Hepatocyte (in vitro differentiated cells): ENCODE results near the gene ST3GAL2. TPM values are rescaled to one million over a fixed set of nuclear protein-coding genes. Genes with fewer than 3 reads are reported as not detected.

Source experiments
- DNase-seq: peaks from one replicate; pipeline ENCODE4 v3.0.0-alpha.2; 2016; ENCODE audit warnings: low spot score
- H2AFZ ChIP-seq: fragments of 200-600 bp; sonication (generic); 2 replicates; pipeline ENCODE4 v1.6.0; 2016; ENCODE audit warnings: antibody characterized with exemption, mild to moderate bottlenecking
- H3K27ac ChIP-seq: fragments of 200-600 bp; sonication (generic); 2 replicates; pipeline ENCODE4 v1.5.1; 2016; ENCODE audit warnings: mild to moderate bottlenecking
- H3K27me3 ChIP-seq: fragments of 200-600 bp; sonication (generic); 2 replicates; pipeline ENCODE4 v1.6.1; 2016
- H3K36me3 ChIP-seq: fragments of 200-600 bp; sonication (generic); replicated peaks from 2 replicates; pipeline ENCODE4 v1.5.1; 2016; ENCODE audit warnings: low read depth; ENCODE audit not compliant: insufficient read depth
- H3K4me1 ChIP-seq: fragments of 200-600 bp; sonication (generic); 2 replicates; pipeline ENCODE4 v1.5.1; 2016; ENCODE audit warnings: mild to moderate bottlenecking, moderate library complexity; ENCODE audit not compliant: insufficient read depth
- H3K4me2 ChIP-seq: fragments of 200-600 bp; sonication (generic); 2 replicates; pipeline ENCODE4 v1.6.0; 2016
- H3K4me3 ChIP-seq: fragments of 200-600 bp; sonication (generic); 2 replicates; pipeline ENCODE4 v1.5.1; 2016; ENCODE audit warnings: mild to moderate bottlenecking
- H3K79me2 ChIP-seq: fragments of 200-600 bp; sonication (generic); 2 replicates; pipeline ENCODE4 v1.6.0; 2017; ENCODE audit warnings: mild to moderate bottlenecking
- H3K9me2 ChIP-seq: fragments of 200-600 bp; sonication (generic); replicated peaks from 2 replicates; pipeline ENCODE4 v1.6.0; 2017; ENCODE audit warnings: mild to moderate bottlenecking; ENCODE audit not compliant: insufficient read depth
- H3K9me3 ChIP-seq: fragments of 200-600 bp; sonication (generic); 2 replicates; pipeline ENCODE4 v1.5.1; 2016; ENCODE audit warnings: low read depth, mild to moderate bottlenecking
- H4K20me1 ChIP-seq: fragments of 200-600 bp; sonication (generic); 2 replicates; pipeline ENCODE4 v1.6.0; 2016; ENCODE audit warnings: mild to moderate bottlenecking; ENCODE audit not compliant: insufficient read depth, poor library complexity, severe bottlenecking
- CTCF ChIP-seq: fragments of 200-600 bp; sonication (generic); IDR thresholded peaks from 2 replicates; pipeline ENCODE4 v1.5.1; 2016; ENCODE audit warnings: antibody characterized with exemption, mild to moderate bottlenecking; ENCODE audit not compliant: poor library complexity
- EZH2 ChIP-seq: fragments of 200-600 bp; sonication (generic); IDR thresholded peaks from 2 replicates; pipeline ENCODE4 v1.6.1; 2016; ENCODE audit warnings: antibody characterized with exemption, mild to moderate bottlenecking, borderline replicate concordance
- EZH2phosphoT487 ChIP-seq: fragments of 200-600 bp; sonication (generic); IDR thresholded peaks from one replicate; pipeline ENCODE4 v1.6.1; 2018; ENCODE audit warnings: antibody characterized with exemption, mild to moderate bottlenecking, low read depth, moderate library complexity; ENCODE audit not compliant: unreplicated experiment, severe bottlenecking
- WGBS: methylation state at CpG from one replicate; pipeline ENCODE4 v1.1.6; 2016; ENCODE audit warnings: low lambda C conversion rate; ENCODE audit errors: missing lambda C conversion rate; 5-methylcytosine and 5-hydroxymethylcytosine counted together
- polyA plus RNA-seq: library from polyadenylated mRNA; unstranded; fragments of >200 nt; fragmentation: Nextera tagmentation; extraction: Ambion mirVana; gene quantifications from 2 replicates; pipeline ENCODE4 v1.2.1, GENCODE V29; 2016
- total RNA-seq: library from RNA; depleted of rRNA; stranded (reverse); fragments of >200 nt; gene quantifications from 2 replicates; pipeline ENCODE4 v1.2.3, GENCODE V29; 2014

Gene ST3GAL2
- total and polyA plus RNA-seq, 2 experiments from 2014 or later, result 25.6 to 29.2 TPM

DNA sequence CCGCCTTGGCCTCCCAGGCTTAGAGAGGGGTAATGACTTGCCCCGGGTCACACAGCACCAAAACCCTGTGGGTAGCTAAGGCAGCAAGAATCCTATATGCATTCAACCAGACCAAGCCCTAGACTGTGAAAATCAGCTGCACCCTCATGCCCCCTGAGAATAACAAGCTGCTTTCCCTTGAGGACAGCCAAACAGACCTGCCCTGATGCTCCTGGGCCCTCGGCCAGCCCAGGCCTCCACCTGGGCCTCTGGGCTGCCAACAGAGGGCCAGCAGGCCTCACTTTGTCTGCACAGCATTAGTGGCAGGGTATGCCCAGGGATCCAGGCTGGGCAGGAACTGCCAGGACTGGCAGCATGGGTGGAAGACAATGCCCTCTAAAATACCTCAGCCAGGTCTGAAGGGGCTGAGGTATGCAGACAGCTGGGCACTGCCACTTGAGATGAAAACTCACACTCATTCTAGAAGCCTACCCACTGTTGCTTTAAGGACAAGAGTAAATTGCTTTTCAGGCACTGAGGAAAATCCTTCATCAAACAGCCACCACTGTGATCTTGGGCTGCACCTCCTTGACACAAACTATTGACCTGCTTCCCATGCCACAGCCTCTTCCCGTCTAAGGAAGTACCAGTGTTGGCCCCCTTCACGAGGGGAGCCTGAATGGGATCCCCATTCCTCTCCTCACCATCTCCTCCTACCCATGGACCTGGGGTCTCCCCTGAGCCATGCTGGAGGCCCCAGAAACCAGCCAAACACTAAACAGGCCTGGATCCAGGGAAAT lies 8.8 kb downstream of the ST3GAL2 start:
- H3K36me3 ChIP-seq, result no peaks in the 10 kb centered on the region
- no peaks in the 10 kb centered on the region for H3K9me2 ChIP-seq
- no peak for TF ChIP-seq CTCF
- TF ChIP-seq EZH2, result no peak
- no peak for TF ChIP-seq EZH2phosphoT487
- peak overlapping the region; percentile 98 for H3K27ac ChIP-seq
- H3K4me1 ChIP-seq, result peaks cover 76% of the 10 kb centered on the region
- H4K20me1 ChIP-seq, result peaks cover 6% of the 10 kb centered on the region
- no peaks in the 10 kb centered on the region for H3K9me3 ChIP-seq
- H3K4me2 ChIP-seq, result peak overlapping the region; percentile 61
- no peak for DNase-seq
- H2AFZ ChIP-seq, result no peak overlapping the region
- 70% methylated on average over 5 of the region's 5 CpGs for WGBS
- peaks cover 77% of the 10 kb centered on the region for H3K79me2 ChIP-seq
- H3K4me3 ChIP-seq, result no peak overlapping the region
- H3K27me3 ChIP-seq, result no peaks in the 10 kb centered on the region

- Histone ChIP-seq H3K79me2 (peaks cover 78% of the 10 kb centered on the region), H3K9me2 (no peaks in the 10 kb centered on the region), H4K20me1 (peaks cover 6% of the 10 kb centered on the region), H2AFZ (no peak overlapping the region), H3K4me3 (no peak overlapping the region), H3K9me3 (no peaks in the 10 kb centered on the region), H3K27me3 (no peaks in the 10 kb centered on the region), H3K4me2 (peak overlapping the region; percentile 66), H3K36me3 (no peaks in the 10 kb centered on the region), H3K4me1 (peaks cover 64% of the 10 kb centered on the region), H3K27ac (peak overlapping the region; percentile 98)
- no peak for TF ChIP-seq EZH2
- TF ChIP-seq EZH2phosphoT487, result no peak
- TF ChIP-seq CTCF, result no peak
- peak; percentile 95 for DNase-seq
- WGBS, result 9% methylated on average over 9 of the region's 9 CpGs
Measured at GRCh38 chr16:70428178-70428998, 10.5 kb downstream of the ST3GAL2 start.

DNA sequence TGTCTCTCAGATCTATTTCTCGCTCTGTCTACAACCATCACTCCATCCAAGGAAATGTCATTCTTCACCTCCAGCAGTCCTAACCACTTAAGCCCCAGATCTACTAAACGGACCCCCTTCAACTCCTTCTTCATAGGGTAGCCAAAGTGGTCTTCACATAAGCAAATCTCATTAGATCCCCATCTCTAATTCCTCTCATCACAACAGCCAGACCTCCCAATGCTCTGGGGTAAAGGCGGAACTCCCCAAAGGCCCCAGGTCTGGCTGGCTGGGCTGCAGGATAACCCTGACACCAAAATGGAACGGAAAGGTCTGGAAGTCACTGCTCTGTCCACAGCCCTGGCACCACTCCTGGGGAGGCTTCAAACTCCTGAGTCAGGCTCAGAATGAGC lies 11.1 kb downstream of the ST3GAL2 start:
- Histone ChIP-seq H3K4me1 (peaks cover 64% of the 10 kb centered on the region), H2AFZ (no peak overlapping the region), H3K27ac (peak overlapping the region; percentile 98), H3K27me3 (no peaks in the 10 kb centered on the region), H3K9me3 (no peaks in the 10 kb centered on the region), H3K79me2 (peaks cover 78% of the 10 kb centered on the region), H3K9me2 (no peaks in the 10 kb centered on the region), H3K36me3 (no peaks in the 10 kb centered on the region), H3K4me2 (peak overlapping the region; percentile 66), H4K20me1 (no peaks in the 10 kb centered on the region), H3K4me3 (no peak overlapping the region)
- TF ChIP-seq EZH2, result no peak
- TF ChIP-seq EZH2phosphoT487, result no peak
- TF ChIP-seq CTCF, result no peak
- 37% methylated on average over 4 of the region's 4 CpGs for WGBS
- DNase-seq, result no peak
